NB4 (cell line): ENCODE measurements around the gene STIM1.
A peak's percentile ranks its signal among the peaks of the same experiment; 100 is the strongest.

Source experiments
- DNase-seq: peaks from one replicate; pipeline ENCODE4 v3.0.0; 2010; ENCODE audit warnings: low read depth
- H3K4me3 ChIP-seq: one replicate; pipeline ENCODE4 v1.5.1; 2011; ENCODE audit warnings: mild to moderate bottlenecking, low read depth, low read length, moderate library complexity
- CTCF ChIP-seq: IDR thresholded peaks from one replicate; pipeline ENCODE4 v1.5.1; 2012; ENCODE audit warnings: low read depth, low read length
- MAX ChIP-seq: IDR thresholded peaks from 2 replicates; pipeline ENCODE4 v1.6.1; 2011; ENCODE audit warnings: low read depth, low read length
- MYC ChIP-seq: IDR thresholded peaks from 2 replicates; pipeline ENCODE4 v1.6.1; 2011; ENCODE audit warnings: low read depth, low read length
- POLR2A ChIP-seq: IDR thresholded peaks from 2 replicates; pipeline ENCODE4 v1.6.1; 2011; ENCODE audit warnings: mild to moderate bottlenecking; ENCODE audit not compliant: insufficient read length; ENCODE audit errors: extremely low read depth

STIM1 gene

GRCh38 chr11:3853899-3854659 lies 1.4 kb upstream of the STIM1 start:
- TF ChIP-seq MYC: peak; percentile 44; the same call in 1 of the 2 replicates
- no peak for TF ChIP-seq CTCF
- TF ChIP-seq POLR2A: no peak
- peak; percentile 47; the same call in 1 of the 2 replicates for TF ChIP-seq MAX
- peak overlapping the region; percentile 47 for H3K4me3 ChIP-seq
- DNase-seq: peak; percentile 79

GRCh38 chr11:3854660-3854976 lies 846 bp upstream of the STIM1 start:
- peak overlapping the region; percentile 47 for H3K4me3 ChIP-seq
- TF ChIP-seq POLR2A (no peak), MYC (no peak), CTCF (no peak), MAX (no peak)
- DNase-seq: no peak

GRCh38 chr11:3855808-3856491 lies 486 bp downstream of the STIM1 start:
- DNase-seq: peak; percentile 82
- TF ChIP-seq MAX: 0 out of 2 replicates have a peak, but pooled peaks have one; percentile 18
- no peak; the same call in 1 of the 2 replicates for TF ChIP-seq MYC
- TF ChIP-seq CTCF: no peak
- TF ChIP-seq POLR2A: no peak
- H3K4me3 ChIP-seq: peak overlapping the region; percentile 73

- TF ChIP-seq POLR2A: no peak
- peak; percentile 1 for TF ChIP-seq CTCF
- no peak for TF ChIP-seq MYC
- TF ChIP-seq MAX: no peak
- DNase-seq: no peak
- peak overlapping the region; percentile 73 for H3K4me3 ChIP-seq
Observed at GRCh38 chr11:3856856-3857553, 1.5 kb downstream of the STIM1 start.

- peak overlapping the region; percentile 73 for H3K4me3 ChIP-seq
- peak; percentile 29 for DNase-seq
- TF ChIP-seq POLR2A (no peak), MAX (no peak), CTCF (no peak), MYC (no peak)
Observed at GRCh38 chr11:3857628-3858027, 2.2 kb downstream of the STIM1 start.
